Dermis blood vessel endothelial cell (primary cell): ENCODE results near the gene NXF3. TPM values are rescaled to one million over a fixed set of nuclear protein-coding genes. Genes with fewer than 3 reads are reported as not detected.
A peak's percentile ranks its signal among the peaks of the same experiment; 100 is the strongest.
"Not testable (repeated sequence)": the region's sequence is repeated elsewhere in the genome, so short reads cannot be mapped to it uniquely, and the experiment has no call there.

Experiments
- DNase-seq: peaks from one replicate; pipeline ENCODE4 v3.0.0; 2010
- total RNA-seq: library from RNA; depleted of rRNA; stranded (reverse); fragments of >200 nt; gene quantifications from 2 replicates; pipeline ENCODE4 v1.2.3, GENCODE V29; 2014

NXF3 gene
- not detected in 2 replicates for total RNA-seq

DNA sequence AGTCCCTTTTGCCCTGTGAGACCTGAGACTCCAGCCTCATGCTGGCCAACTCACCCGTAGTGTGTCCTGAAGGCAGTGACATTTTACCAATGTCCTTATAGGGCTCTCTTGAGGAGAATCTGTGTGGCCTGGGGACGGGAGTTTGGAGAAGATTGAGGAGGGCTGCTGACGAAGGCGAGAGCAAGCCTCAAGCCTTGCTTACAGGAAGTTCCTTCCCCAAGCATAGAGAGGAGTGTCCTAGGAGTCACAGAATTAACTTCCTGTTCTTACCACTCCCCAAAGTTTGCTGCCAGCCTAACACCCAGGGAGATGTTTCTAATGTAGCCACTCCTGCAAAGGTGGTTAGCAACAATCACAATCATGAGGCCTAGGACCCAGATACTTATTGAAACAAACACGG lies at the start of gene NXF3:
Gene NXF3, minus strand, starts transcription at position 202 of the 400 bp plus-strand sequence. Its CDS starts 120 bp downstream, at position 82.
- DNase-seq = no peak

DNA sequence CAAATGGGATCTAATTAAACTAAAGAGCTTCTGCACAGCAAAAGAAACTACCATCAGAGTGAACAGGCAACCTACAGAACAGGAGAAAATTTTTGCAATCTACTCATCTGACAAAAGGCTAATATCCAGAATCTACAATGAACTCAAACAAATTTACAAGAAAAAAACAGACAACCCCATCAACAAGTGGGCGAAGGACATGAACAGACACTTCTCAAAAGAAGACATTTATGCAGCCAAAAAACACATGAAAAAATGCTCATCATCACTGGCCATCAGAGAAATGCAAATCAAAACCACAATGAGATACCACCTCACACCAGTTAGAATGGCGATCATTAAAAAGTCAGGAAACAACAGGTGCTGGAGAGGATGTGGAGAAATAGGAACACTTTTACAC lies 43.6 kb upstream of the NXF3 start:
- not testable (repeated sequence) for DNase-seq

DNA sequence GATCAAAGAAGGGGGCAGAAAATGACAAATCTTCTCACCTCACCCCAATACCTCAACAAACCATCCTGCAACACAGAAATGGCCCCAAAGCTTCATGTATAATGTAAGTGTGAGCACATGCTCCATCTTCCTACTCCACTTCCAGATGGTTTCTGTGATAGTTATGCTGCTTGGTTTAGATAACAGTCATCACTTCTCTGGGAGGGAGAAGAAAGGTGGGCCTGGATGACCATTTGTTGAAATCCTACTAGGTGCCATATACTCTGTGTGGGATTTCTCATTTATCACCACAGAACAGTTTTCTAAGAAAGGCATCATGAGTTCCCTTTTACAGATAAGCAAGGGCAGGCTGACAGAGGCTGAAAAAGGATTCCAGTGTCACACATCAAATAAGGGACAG lies 31.3 kb upstream of the NXF3 start:
- DNase-seq = no peak

- DNase-seq = no peak
Observed at GRCh38 chrX:103120748-103121147, 27.8 kb upstream of the NXF3 start.

DNA sequence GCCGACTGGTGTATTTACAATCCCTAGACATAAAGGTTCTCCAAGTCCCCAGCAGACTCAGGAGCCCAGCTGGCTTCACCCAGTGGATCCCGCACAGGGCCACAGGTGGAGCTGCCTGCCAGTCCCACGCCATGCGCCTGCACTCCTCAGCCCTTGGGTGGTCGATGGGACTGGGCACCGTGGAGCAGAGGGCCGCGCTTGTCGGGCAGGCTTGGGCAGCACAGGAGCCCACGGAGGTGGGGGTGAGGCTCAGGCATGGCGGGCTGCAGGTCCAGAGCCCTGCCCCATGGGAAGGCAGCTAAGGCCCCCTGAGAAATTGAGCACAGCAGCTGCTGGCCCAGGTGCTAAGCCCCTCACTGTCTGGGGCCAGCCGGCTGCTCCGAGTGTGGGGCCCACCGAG lies 24.0 kb upstream of the NXF3 start:
- not testable (repeated sequence) for DNase-seq

- not testable (repeated sequence) for DNase-seq
Observed at GRCh38 chrX:103109497-103109896, 16.6 kb upstream of the NXF3 start.

GRCh38 chrX:103107836-103108235 lies 14.9 kb upstream of the NXF3 start:
- DNase-seq = no peak

GRCh38 chrX:103107227-103107737 lies 14.3 kb upstream of the NXF3 start:
- not testable (repeated sequence) for DNase-seq

GRCh38 chrX:103104370-103104769 lies 11.4 kb upstream of the NXF3 start:
- not testable (repeated sequence) for DNase-seq

- DNase-seq = not testable (repeated sequence)
Observed at GRCh38 chrX:103103866-103104265, 10.9 kb upstream of the NXF3 start.

DNA sequence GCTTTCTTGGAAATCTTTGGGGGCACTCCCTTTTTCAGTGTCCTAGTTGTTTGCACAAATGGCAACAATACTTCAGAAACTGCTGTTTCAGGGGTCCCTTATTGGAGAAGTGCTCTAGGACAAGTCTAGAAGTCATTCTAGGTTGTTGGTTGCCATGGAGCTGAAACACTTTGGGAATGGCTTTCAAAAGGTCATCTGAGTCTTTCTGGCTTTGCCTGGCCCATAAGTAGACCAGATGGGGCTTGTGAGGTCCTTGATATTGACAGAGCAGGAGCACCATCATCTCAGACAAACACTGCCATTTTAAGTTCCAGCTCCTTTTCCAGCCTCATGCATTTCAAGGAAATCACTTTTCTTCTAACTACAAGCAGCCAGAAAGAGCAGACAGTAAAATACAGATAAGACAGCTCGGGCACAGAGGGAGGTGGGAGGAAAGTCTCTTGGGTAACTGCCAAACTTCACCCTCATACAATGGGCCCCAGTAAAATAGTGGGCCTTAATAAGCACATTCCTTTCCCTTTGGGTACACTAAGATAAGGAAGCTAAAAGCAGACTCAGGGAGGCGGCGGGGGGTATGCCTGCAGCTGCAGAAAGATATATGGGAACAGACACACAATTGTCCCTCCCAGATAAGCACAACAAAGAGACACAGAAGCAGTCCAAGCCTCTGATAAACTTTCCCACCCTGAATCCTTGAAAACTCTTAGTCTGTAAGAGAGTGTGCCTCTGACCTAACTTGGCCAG lies 8.5 kb upstream of the NXF3 start:
- no peak for DNase-seq

- no peak for DNase-seq
Observed at GRCh38 chrX:103100484-103100883, 7.5 kb upstream of the NXF3 start.

- DNase-seq = no peak
Observed at GRCh38 chrX:103099691-103100090, 6.7 kb upstream of the NXF3 start.

GRCh38 chrX:103098488-103098887 lies 5.5 kb upstream of the NXF3 start:
- no peak for DNase-seq

DNA sequence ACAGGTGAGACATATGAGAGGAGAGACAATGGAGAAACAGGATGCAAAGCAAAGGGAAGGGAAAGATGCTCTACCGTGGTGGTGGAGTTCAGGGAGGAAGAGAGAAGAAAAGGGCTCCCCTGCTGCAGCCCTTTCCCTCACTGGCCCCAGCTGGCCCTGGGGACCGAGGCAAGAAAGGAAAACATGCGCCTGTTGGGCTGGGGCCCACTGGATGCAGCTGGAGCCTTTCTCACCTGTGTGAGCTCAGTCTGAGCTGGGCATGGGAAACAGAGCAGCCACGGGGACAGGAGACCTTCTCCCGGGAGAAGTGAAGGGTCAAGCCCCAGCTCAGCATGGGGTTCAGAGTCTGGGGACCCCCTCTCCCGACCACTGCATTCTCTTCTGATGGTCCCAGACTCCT lies 11.9 kb downstream of the NXF3 start:
- DNase-seq = no peak

GRCh38 chrX:103073467-103073866 lies 19.5 kb downstream of the NXF3 start:
- no peak for DNase-seq

DNA sequence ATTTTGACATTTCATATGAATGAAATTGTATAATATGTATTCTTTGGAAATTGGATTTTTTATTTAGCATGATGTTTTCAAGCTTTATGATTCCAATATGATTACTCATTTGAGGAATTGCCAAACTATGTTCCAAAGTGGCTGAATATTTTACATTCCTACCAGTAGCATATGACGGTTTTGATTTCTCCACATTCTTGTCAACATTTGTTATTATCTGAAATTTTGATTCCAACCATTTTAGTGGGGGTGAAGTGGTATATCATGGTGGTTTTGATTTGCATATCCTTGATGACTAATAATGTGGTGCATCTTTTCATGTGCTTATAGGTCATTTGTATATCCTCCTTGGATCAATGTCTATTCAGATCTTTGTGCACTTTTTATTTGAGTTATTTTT lies 26.3 kb downstream of the NXF3 start:
- no peak for DNase-seq

GRCh38 chrX:103063918-103064434 lies 29.0 kb downstream of the NXF3 start, which contains the start of gene BEX1:
Gene BEX1 (minus strand): TSS chrX:103064171. CDS start chrX:103063274, 897 bp downstream.
- DNase-seq = peak; percentile 1

DNA sequence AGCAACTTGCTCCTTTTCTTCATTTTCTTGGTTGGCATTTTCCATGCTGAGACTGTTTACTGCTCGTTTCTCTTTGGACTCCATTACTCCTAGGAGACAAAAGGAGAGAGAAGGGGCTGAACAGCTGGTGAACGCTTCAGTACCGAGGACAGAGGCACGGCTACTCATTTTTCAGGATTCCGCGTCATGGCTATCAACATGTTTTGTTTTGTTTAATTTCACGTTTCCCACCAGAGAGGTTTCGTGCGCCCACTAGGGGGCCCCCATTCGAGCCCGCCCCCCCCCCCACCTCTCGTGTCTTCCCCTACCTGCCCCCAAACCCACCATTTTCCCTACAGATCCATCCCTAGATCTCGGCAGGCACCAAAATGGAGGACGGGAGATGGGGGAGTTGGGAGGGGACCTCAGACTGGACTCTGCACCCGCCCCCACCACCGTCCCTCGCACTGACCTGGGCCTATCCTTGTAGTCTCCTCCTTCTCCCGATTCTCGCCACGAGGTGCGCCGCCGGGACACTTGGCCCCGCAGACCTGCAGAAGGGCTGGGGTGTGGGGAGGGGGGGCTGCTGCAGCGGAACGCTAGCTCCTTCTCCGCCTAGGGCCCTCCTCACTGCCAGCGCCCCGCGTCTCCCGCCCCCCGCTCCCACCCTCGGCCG lies 29.6 kb downstream of the NXF3 start:
- DNase-seq = peak; percentile 45

DNA sequence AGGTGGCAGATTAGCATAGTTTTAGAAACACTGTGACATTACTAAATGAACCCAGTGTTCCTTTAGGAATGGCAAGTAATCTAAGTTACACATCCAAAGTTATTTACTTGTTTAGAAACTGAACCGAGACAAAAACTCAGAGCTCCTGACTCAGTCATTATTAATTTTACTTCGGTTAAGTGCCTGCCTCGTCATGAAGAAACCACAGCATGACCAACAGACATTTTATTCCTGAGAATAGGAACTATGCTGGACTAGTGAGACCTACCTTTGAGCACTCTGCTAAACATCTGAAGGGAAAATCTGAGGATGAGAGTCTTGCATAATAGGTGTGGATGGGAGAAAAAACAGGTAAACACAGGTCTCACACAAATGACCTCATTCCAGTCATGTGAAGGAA lies 31.5 kb downstream of the NXF3 start:
- no peak for DNase-seq

GRCh38 chrX:103056902-103057301 lies 36.0 kb downstream of the NXF3 start:
- DNase-seq = no peak

GRCh38 chrX:103052625-103053024 lies 40.3 kb downstream of the NXF3 start:
- no peak for DNase-seq

DNA sequence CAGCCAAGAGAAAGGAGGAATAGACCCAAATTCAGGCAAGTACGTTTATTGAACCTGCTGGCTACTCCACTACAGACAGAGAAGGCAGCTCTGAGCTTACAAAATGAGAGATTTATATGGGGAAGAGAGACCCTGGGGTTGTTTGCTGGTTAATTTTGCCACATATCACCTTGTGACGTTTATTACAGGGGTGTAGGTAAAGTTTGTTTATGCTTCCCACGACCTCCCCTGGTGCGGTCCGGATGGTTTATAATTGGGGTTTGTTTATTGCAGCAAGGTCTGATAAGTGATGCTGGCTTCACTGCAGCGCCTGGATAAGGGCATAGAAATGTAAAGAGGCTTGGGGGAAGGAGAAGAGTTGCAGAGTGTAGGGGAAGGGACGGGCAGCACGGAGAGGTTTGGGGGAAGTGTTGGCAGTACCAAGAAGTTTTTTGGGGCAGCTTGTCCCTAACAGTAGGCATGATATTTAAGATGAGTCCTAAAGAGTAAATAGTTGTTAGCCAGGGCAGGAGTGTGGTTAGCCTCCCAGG lies 41.6 kb downstream of the NXF3 start:
- no peak for DNase-seq
